GM21576 (cell line): Measurements from ENCODE around the gene SEMA4D.
"Not testable (repeated sequence)": the region's sequence is repeated elsewhere in the genome, so short reads cannot be mapped to it uniquely, and the experiment has no call there.

ENCODE experiments used
- ATAC-seq: cut with Tn5 transposase; IDR thresholded peaks from one replicate; pipeline ENCODE4 v1.9.1; 2021; ENCODE audit warnings: mild to moderate bottlenecking, moderate library complexity; ENCODE audit not compliant: unreplicated experiment

SEMA4D gene

DNA sequence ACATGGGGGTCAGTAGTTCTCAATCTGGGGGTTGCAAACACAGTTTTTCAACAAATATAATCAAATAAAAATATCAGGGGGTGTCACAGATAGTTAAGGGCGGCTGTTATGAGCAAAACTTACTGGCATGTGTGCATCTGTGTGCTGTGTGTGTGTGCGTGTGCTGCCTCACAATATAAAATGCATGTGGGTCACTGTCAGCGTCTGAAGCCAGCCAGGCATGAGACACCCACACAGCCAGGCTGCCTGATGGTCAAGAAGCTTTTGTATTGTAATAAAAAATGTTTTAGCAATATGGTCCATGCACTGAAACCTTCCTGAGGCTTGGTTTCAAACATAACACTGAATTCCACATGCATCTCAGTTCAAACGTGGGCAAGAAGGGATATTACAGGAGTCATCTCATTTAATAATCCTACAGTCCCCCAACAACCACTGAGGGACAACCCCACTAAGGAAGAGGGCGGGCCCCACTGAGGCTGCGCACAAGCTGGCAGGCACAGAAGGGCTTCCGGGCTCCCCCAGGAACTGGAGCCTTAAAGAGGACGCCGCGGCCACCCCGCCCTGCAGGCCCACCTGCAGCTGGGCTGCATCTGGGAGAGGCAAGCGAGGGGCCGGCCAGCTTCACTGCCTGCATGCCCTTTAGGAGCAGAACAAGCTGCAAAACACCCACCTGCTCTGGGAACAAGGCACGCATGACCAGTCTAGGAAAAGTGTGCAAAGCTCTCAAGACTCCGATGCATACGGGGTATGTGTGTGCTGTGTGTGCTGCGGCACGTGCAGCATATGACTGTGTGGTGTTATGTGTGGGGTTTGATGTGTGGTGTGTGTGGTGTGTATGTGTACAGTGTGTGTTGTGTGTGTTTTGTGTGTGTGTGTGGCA is 14.1 kb downstream of the SEMA4D start:
- ATAC-seq: peak; percentile 73

DNA sequence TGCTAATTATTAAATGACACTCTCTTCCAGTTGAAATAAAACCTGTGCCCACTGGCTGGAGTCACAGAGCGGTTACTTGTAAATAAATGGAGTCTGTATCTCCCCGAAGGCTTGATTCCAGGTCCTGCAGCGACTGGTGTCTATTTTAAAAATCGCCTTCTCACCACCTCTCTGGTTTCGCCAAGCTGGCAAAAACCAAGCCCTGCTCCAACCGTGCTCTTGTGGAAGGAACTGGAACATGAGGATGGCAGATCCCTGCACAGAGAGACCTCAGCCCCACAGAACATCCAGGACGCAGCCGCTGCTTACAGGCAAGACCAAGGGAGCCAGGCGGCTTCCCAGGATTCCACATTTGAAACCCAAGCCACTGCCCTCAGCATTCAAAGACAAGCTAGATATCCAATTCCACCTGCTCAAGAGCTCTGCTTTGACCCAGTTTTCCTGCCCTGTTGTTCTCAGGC is 15.0 kb downstream of the SEMA4D start:
- ATAC-seq: no peak

- ATAC-seq: no peak
These were observed 15.7 kb downstream of the SEMA4D start for GRCh38 chr9:89482056-89482851.

DNA sequence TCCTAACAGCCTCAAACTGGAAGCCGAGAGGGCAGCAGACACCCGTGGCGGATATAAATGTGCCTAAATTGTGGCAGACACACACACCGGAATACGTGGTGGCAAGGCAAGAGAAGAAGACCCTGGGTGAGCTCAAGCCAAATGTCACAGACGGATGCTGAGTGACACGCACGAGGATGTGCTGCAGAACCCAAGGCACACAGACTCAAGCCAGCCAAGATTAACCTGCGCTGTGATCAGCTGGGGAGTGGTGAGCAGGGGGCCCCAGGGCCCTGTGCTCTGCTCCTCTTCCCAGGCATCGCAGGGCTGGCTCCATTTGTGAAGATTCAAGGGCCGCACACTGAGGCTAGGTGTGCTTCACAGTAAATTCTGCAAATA is 16.4 kb downstream of the SEMA4D start:
- ATAC-seq: no peak

GRCh38 chr9:89480825-89481537 is 16.9 kb downstream of the SEMA4D start:
- no peak for ATAC-seq

- not testable (repeated sequence) for ATAC-seq
These were observed 17.5 kb downstream of the SEMA4D start for GRCh38 chr9:89480372-89480771.

GRCh38 chr9:89479669-89480011 is 18.3 kb downstream of the SEMA4D start:
- not testable (repeated sequence) for ATAC-seq

GRCh38 chr9:89478821-89479668 is 18.9 kb downstream of the SEMA4D start:
- no peak for ATAC-seq

GRCh38 chr9:89477811-89478630 is 19.9 kb downstream of the SEMA4D start:
- ATAC-seq: no peak

DNA sequence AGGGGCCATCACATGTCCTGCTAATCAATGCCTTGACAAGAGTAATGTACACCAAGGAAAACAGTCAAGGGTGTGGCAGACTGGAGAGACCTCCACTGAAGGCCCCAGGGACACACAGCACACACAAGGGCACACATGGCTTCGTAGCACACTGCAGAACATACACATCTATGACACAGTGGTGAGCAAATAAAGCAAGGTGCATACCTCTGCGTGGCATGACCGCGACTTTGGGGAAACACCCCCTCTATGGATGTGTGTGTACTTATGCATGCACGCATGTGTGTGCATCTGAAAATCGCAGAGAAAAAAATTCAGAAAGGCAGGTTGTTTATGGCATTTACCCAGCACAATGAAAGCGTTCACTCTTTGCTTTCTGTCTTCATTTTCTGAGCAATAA is 20.5 kb downstream of the SEMA4D start:
- ATAC-seq: no peak

- ATAC-seq: no peak
These were observed 21.4 kb downstream of the SEMA4D start for GRCh38 chr9:89476546-89476945.

DNA sequence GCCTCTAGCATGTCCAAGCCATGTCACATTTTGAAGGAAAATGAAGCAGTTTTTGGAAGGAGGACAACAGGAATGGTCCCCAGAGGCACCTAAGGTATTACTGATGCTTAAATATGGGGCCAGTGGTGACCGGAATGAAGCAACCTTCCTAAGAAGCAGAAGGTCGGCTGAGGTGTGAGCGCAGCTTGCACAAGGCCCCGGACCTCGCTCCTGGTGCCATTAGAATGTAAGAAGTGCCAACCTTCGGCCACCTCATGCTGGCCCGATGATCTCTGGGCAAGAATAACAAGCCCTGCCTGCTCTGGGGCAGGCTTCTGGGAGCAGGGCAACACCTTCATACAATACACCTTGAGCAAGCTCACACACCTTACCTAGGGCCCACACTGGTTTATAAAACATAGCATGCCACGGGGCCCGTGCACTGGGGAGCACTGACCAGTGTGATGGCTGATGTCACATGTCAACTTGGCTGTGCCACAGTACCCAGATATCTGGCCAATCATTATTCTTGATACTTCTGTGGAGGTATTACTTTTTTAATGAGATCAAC is 21.9 kb downstream of the SEMA4D start:
- no peak for ATAC-seq

DNA sequence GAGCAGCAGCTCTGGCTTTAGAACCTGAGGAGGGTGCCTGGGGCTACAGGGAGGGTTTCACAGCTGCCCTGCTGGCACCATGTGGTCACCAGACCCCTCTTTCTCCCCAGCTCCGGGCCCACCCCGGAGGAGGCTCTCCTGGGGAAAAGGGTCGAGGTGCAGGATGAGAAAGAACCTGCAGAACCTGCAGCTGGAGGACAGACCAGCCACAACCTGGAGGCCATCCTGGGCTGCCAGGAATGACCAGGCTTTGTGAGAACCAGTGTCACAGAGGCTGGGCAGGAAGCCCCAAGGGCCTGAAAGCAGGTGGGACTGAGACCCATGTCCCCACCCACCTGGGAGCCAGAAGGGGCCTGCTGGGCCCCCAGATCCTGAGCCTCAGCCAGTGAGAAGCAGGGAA is 23.0 kb downstream of the SEMA4D start:
- ATAC-seq: no peak

DNA sequence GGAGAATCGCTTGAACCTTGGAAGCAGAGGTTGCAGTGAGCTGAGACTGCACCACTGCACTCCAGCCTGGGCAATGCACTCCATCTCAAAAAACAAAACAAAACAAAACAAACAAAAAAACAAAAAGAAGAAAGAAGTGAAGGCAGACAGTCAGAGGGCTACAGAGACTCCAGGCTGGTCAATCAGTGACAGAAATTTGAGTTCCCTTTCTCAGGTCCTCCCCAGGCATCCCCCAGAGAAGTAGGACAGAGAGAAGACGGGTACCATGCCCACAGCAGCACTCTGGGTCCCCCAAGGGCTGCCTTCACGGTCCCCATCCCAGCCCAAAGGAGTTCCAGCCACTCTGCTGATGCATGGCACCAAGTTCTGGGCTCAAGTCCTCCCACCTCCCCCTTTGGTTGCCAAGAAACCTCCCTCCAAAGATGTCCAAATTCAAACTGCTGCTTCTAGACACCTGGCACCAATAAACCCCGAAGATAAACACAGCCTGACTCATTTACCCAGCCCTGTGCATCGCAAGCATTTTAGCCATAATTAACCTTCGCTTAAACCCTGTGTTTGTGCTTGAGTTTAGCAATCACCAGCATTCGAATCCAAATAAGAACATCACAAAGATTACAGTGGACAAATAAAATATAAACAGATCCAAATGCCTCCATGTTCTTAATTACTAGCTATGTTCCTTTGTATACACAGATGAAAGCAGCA is 24.0 kb downstream of the SEMA4D start:
- no peak for ATAC-seq

DNA sequence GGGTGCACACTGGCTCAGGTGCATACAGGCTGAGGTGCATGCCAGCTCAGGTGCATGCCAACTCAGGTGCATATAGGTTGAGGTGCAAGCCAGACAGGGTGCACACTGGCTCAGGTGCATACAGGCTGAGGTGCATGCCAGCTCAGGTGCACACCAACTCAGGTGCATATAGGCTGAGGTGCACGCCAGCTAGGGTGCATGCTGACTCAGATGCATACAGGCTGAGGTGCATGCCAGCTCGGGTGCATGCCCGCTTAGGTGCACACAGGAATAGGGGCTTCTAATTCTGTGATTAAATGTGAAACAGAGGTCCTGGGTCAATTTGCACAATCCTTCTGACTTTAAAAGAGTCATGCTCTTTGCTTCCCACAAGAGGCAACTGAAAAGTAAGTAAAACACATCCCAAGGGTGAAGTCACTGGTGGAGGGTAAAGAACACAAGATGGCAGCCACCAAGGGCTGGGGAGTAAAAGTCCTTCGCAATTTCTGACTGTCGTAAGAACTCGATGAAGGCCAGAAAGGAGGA is 26.1 kb downstream of the SEMA4D start:
- ATAC-seq: not testable (repeated sequence)

DNA sequence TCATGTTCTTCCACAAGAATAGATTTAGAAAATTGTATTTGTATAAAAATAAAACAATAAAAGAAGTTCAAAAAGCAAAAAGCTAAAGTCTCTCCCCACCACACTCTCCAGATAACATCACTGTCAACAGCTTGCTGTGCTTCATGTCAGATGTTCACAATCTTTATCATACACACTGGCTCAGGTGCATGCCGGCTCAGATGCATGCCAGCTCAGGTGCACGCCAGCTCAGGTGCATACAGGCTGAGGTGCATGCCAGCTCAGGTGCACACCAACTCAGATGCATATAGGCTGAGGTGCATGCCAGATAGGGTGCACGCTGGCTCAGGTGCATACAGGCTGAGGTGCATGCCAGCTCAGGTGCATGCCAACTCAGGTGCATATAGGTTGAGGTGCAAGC is 26.5 kb downstream of the SEMA4D start:
- ATAC-seq: no peak

DNA sequence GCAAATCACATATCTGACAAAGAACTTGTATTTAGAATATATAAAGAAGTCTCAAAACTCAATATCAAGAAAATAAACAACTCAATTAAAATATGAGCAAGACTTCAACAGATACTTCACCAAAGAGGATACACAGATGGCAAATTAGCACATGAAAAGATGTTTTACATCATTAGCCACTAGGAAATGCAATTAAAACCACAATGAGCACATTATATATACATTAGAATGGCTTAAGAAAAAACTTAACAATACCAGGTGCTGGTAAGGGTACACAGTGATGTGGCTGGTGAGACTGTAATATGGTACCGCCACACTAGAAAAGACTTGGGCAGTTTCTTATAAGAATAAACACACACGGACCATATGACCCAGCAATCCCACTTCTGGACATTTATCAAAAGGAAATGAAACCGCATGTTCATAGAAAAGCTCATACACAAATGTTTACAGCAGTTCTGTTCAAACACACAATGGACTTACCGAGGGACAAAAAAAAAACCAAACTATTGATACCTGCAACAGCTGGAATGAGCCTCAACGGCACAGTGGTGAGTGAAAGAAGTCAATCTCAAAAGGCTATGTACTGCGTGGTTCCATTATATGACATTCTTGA is 27.6 kb downstream of the SEMA4D start:
- no peak for ATAC-seq

DNA sequence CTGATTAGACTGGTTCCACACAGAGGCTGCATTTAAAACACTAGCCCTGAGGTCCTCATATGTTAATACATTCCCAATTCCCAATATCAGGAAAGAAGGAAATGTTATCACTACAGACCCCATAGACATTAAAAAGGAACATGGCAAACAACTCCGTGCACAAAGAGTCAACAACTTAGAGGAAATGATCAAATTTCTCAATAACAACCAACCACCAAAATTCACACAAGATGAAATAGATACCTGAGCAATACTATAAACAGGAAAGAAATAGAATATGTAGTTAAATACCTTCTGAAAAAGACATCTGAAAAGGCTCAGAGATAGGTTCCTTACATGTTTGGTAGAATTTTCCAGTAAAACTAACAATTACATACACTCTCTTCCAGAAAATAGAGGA is 28.9 kb downstream of the SEMA4D start:
- no peak for ATAC-seq
